CD4-positive, alpha-beta T cell (primary cell): Measurements from ENCODE around the gene MAZ. TPM values are rescaled to one million over a fixed set of nuclear protein-coding genes. Genes with fewer than 3 reads are reported as not detected.
A peak's percentile ranks its signal among the peaks of the same experiment; 100 is the strongest.

Experiments
- ATAC-seq: fragments of 200-7000 bp; cut with Tn5 transposase; one replicate; pipeline ENCODE4 v1.10.0; 2022; ENCODE audit warnings: mild to moderate bottlenecking; ENCODE audit not compliant: poor library complexity
- CTCF ChIA-PET: fragments of 350-600 bp; sonication (Branson Sonifier 250); formaldehyde crosslinking; loops from one replicate; lab custom pipeline; 2021; ENCODE audit warnings: antibody characterized with exemption, inconsistent platforms; lab: Charles Lee
- POLR2A ChIA-PET: fragments of 350-600 bp; sonication (Branson Sonifier 250); formaldehyde crosslinking; loops from one replicate; lab custom pipeline; 2021; ENCODE audit warnings: antibody characterized with exemption, inconsistent platforms; lab: Charles Lee
- DNase-seq, 14 experiments: peaks; one replicate each; pipeline ENCODE4 v3.0.0-alpha.2; 2013 to 2020; ENCODE audit warnings: mixed read lengths in 2 of 14
- H3K27ac ChIP-seq, 2 donors: one replicate each; pipeline versions ENCODE4 v1.5.1 to v1.7.0; 2013; ENCODE audit warnings: low read length in 2 of 2, low read depth in 1 of 2, mild to moderate bottlenecking in 1 of 2
- H3K27me3 ChIP-seq, 2 experiments: 1 replicate in 1 of 2; 2 replicates in 1 of 2; pipeline versions ENCODE4 v1.6.1 to v1.7.0; 2013; ENCODE audit warnings: low read length in 2 of 2, control low read depth in 1 of 2, mild to moderate bottlenecking in 1 of 2, moderate library complexity in 1 of 2; ENCODE audit not compliant: insufficient read depth in 2 of 2, control insufficient read depth in 1 of 2
- H3K36me3 ChIP-seq: one replicate; pipeline ENCODE4 v1.6.1; 2013; ENCODE audit warnings: low read length, control low read depth; ENCODE audit not compliant: insufficient read depth
- H3K4me1 ChIP-seq: one replicate; pipeline ENCODE4 v1.6.1; 2013; ENCODE audit warnings: low read length, control low read depth; ENCODE audit not compliant: insufficient read depth
- H3K4me3 ChIP-seq: one replicate; pipeline ENCODE4 v1.5.1; 2013; ENCODE audit warnings: mild to moderate bottlenecking, low read length, moderate library complexity
- H3K9me3 ChIP-seq, 2 experiments: 1 replicate in 1 of 2; 2 replicates in 1 of 2; pipeline versions ENCODE4 v1.6.1 to v1.7.0; 2013; ENCODE audit warnings: low read length in 2 of 2, mild to moderate bottlenecking in 2 of 2, control low read depth in 1 of 2, moderate library complexity in 1 of 2; ENCODE audit not compliant: control insufficient read depth in 1 of 2, insufficient read depth in 1 of 2
- H3K27ac Mint-ChIP-seq: one replicate; pipeline ENCODE4 v1.8.0; 2020; ENCODE audit warnings: mixed read lengths
- H3K27me3 Mint-ChIP-seq: one replicate; pipeline ENCODE4 v1.8.0; 2021; ENCODE audit warnings: mixed read lengths
- H3K36me3 Mint-ChIP-seq: one replicate; pipeline ENCODE4 v1.8.0; 2021; ENCODE audit warnings: low read depth, mixed read lengths
- H3K4me1 Mint-ChIP-seq: one replicate; pipeline ENCODE4 v1.8.0; 2021; ENCODE audit warnings: low read depth, mixed read lengths
- H3K4me3 Mint-ChIP-seq: one replicate; pipeline ENCODE4 v1.8.0; 2020; ENCODE audit warnings: mild to moderate bottlenecking, mixed read lengths
- H3K9me3 Mint-ChIP-seq: one replicate; pipeline ENCODE4 v1.8.0; 2020; ENCODE audit warnings: mixed read lengths
- intact Hi-C, 2 experiments: fragments of 100-400 bp; cut with DNase I in 1 of 2; cut with micrococcal nuclease in 1 of 2; formaldehyde crosslinking; loops; one replicate each; pipeline versions ENCODE4 v1.15.1 to v1.9.0; 2023 to 2025; cut with DNase I, micrococcal nuclease
- total RNA-seq, 174 experiments: library from RNA in 2 of 174; stranded (reverse) in 2 of 174; gene quantifications; one replicate each; pipeline ENCODE4 v1.2.3 and lab custom pipeline; 2021 to 2026
- TF ChIP-seq, protein P1 (sequence below): fragments of 200-600 bp; IDR thresholded peaks from one replicate; pipeline ENCODE4 v1.8.0; 2022; ENCODE audit warnings: antibody characterized with exemption, mild to moderate bottlenecking

MAZ gene
- total RNA-seq, 2 experiments from 2014 or later = 251 to 253 TPM

DNA sequence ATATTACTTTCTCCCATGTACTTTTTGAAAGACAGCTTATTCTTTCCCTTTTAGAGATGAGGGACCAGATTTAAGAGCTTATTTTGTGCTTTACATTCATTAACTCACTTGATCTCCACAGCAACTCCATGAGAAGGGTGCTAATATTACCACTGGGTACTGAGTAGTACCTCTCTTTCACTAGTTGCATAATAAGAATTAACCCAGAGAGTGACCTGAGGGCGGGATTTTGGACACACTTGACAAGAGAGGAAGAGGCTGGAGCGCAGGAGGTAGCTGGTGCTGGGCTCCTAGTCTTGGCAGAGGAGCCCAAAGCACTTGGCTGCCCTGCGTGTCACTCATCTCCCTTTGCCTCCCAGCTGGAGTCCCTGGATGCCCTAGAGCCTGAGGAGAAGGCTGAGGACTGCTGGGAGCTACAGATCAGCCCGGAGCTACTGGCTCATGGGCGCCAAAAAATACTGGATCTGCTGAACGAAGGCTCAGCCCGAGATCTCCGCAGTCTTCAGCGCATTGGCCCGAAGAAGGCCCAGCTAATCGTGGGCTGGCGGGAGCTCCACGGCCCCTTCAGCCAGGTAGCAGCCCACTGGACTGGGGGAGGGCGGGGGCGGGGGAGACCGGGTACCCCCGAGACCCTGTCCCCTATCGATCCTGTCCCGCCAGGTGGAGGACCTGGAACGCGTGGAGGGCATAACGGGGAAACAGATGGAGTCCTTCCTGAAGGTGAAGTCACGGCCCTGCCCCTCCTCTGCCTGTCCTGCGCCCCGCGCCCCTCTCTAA, 1.7 kb upstream of the MAZ start:
- TF ChIP-seq, protein P1, sequence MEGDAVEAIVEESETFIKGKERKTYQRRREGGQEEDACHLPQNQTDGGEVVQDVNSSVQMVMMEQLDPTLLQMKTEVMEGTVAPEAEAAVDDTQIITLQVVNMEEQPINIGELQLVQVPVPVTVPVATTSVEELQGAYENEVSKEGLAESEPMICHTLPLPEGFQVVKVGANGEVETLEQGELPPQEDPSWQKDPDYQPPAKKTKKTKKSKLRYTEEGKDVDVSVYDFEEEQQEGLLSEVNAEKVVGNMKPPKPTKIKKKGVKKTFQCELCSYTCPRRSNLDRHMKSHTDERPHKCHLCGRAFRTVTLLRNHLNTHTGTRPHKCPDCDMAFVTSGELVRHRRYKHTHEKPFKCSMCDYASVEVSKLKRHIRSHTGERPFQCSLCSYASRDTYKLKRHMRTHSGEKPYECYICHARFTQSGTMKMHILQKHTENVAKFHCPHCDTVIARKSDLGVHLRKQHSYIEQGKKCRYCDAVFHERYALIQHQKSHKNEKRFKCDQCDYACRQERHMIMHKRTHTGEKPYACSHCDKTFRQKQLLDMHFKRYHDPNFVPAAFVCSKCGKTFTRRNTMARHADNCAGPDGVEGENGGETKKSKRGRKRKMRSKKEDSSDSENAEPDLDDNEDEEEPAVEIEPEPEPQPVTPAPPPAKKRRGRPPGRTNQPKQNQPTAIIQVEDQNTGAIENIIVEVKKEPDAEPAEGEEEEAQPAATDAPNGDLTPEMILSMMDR = no peak

DNA sequence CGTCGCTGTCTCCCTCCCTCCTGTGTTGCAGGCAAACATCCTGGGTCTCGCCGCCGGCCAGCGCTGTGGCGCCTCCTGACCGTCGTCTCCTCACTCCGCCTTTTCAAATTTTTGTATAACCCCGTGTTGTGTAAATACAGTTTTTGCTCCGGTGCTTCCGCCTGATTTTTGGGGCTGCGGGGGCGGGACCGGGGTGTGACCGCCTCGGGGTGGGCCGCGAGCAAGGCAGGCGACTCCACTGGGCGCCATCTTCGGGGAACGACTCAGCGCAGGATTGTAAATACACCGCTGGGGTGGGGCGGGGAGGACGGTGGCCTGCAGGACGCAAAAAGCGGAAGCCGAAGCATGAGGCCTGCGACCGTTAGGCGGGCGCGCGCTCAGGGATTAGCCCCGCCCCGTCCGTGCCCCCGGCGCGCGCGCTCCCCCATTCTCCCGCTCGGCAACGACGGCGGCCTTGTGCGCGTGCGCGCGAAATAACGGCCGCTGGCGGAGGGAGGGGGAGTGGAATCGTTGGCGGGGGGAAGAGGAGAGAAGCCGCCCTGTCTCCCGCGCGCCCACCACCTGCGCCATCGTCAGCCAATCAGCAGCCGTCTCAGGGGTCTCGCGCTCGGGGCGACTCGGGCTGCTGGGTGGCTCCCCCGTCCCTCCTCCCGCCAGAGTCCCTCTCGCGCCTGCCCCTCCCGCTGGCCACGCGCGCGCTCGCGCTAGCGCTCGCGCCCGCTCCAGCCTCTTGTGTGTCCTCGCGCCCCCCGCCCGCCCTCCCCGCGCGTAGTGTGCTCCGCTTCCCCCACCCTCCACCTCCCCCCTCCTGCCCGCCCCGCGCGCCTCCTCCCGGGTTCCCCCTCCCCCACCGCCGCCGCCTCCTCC, 864 bp upstream of the MAZ start:
- H3K4me1 Mint-ChIP-seq = peaks cover 46% of the 10 kb centered on the region
- H3K4me3 Mint-ChIP-seq = peak overlapping the region; percentile 100
- TF ChIP-seq, protein P1 = no peak
- peak overlapping the region; percentile 92 to 96 for H3K27ac ChIP-seq
- DNase-seq (peak; percentile 95 to 99 (median 98)), ATAC-seq (peak; percentile 63)
- intact Hi-C loops = loop anchor here (1.0 to 5.0 kb wide), 9 partner anchors 11 to 262 kb away; partner anchors contain the start of genes CDIPT (in 2 of the 2), ALDOA (in 1 of the 2), HIRIP3 (in 1 of the 2) and INO80E (in 1 of the 2)
- H3K27ac Mint-ChIP-seq = peak overlapping the region; percentile 96
- H3K4me1 ChIP-seq = peaks cover 51% of the 10 kb centered on the region
- peaks cover 41% of the 10 kb centered on the region for H3K36me3 ChIP-seq
- peak overlapping the region; percentile 94 for H3K4me3 ChIP-seq
- no peaks in the 10 kb centered on the region for H3K9me3 ChIP-seq
- CTCF ChIA-PET = interaction anchor here (1.9 to 3.4 kb wide), 3 partner anchors 10 to 15 kb away, joined by 10 to 75 read pairs (median 24); partner anchors contain the start of genes KIF22 and PAGR1
- no peaks in the 10 kb centered on the region for H3K27me3 ChIP-seq
- POLR2A ChIA-PET = interaction anchor here (0.9 to 11.3 kb wide), 16 partner anchors 12 to 378 kb away, joined by 3 to 217 read pairs (median 14); partner anchors contain the start of genes ALDOA, C16orf54, CDIPT and CORO1A
- H3K36me3 Mint-ChIP-seq = peaks cover 71% of the 10 kb centered on the region
- H3K9me3 Mint-ChIP-seq = no peaks in the 10 kb centered on the region
- H3K27me3 Mint-ChIP-seq = no peaks in the 10 kb centered on the region

More for the DNA sequence above, 1.7 kb upstream of the MAZ start:
- H3K27me3 Mint-ChIP-seq = no peaks in the 10 kb centered on the region
- peaks cover 43% of the 10 kb centered on the region for H3K4me1 ChIP-seq
- DNase-seq = peak in 1 of 14 experiments; percentile 20
- H3K4me3 Mint-ChIP-seq = peak overlapping the region; percentile 100
- H3K4me1 Mint-ChIP-seq = peaks cover 38% of the 10 kb centered on the region
- intact Hi-C loops = loop anchor here (1.0 to 5.0 kb wide), 7 partner anchors 12 to 263 kb away; partner anchors contain the start of genes CDIPT (in 2 of the 2), ALDOA (in 1 of the 2), HIRIP3 (in 1 of the 2) and INO80E (in 1 of the 2)
- H3K4me3 ChIP-seq = peak overlapping the region; percentile 94
- peaks cover 38% of the 10 kb centered on the region for H3K36me3 ChIP-seq
- ChIA-PET POLR2A (interaction anchor here (0.8 to 11.3 kb wide), 19 partner anchors 11 to 982 kb away, joined by 3 to 217 read pairs (median 4); partner anchors contain the start of genes C16orf54, CDIPT, KIF22 and MVP), CTCF (interaction anchor here (0.6 to 2.6 kb wide), 8 partner anchors 11 to 104 kb away, joined by 3 to 24 read pairs (median 4); partner anchors contain the start of genes KIF22 and PAGR1)
- no peaks in the 10 kb centered on the region for H3K9me3 ChIP-seq
- peaks cover 69% of the 10 kb centered on the region for H3K36me3 Mint-ChIP-seq
- no peak for ATAC-seq
- H3K27me3 ChIP-seq = no peaks in the 10 kb centered on the region
- peak overlapping the region; percentile 96 for H3K27ac Mint-ChIP-seq
- H3K9me3 Mint-ChIP-seq = no peaks in the 10 kb centered on the region
- H3K27ac ChIP-seq = peak overlapping the region; percentile 92 to 96
